ENCODE measurements around the gene ACTR6. TPM values are rescaled to one million over a fixed set of nuclear protein-coding genes. Genes with fewer than 3 reads are reported as not detected.
A peak's percentile ranks its signal among the peaks of the same experiment; 100 is the strongest.

Gene ACTR6
- 25.4 and 61.1 TPM in 2 replicates for total RNA-seq (2011; cell fraction: chromatin; rRNA removed; ENCODE audit: low replicate concordance)
- 26.3 and 29.0 TPM in 2 replicates for total RNA-seq (2011; cell fraction: nucleolus; rRNA removed)
- 24.4 and 24.9 TPM in 2 replicates for total RNA-seq (2011; cell fraction: nucleoplasm; rRNA removed)
- total RNA-seq (2014; rRNA removed) = 25.7 and 26.1 TPM in 2 replicates
- total RNA-seq (2014; rRNA removed; fragmentation: Illumina TruSeq; extraction: Trizol) = 88.6 and 117 TPM in 2 replicates
- total RNA-seq (2015; rRNA removed; fragmentation: Illumina TruSeq; extraction: Trizol) = 42.9 and 49.0 TPM in 2 replicates
- total RNA-seq (2021) = 67.4 and 74.5 TPM in 2 replicates
- 87.2 and 102 TPM in 2 replicates for polyA plus RNA-seq (2011; rRNA removed)
- 7.8 and 25.0 TPM in 2 replicates for polyA plus RNA-seq (2011; cell fraction: cytosol; rRNA removed)
- polyA plus RNA-seq (2011; cell fraction: nucleus; rRNA removed) = 13.6 and 23.1 TPM in 2 replicates
- polyA plus RNA-seq (2012) = 34.7 and 41.8 TPM in 2 replicates
- 58.4 and 70.9 TPM in 2 replicates for polyA plus RNA-seq (2014; fragmentation: Illumina TruSeq; extraction: Trizol)
- 100 to 1,000 TPM in 1 of 2 experiments, 10 to 100 TPM in 1; 99.8 to 109 TPM for polyA plus RNA-seq (2014; fragmentation: Nextera tagmentation; extraction: Ambion mirVana)
- 42.9 and 44.9 TPM in 2 replicates for polyA plus RNA-seq (2014; rRNA removed)
- 32.8 and 37.7 TPM in 2 replicates for polyA minus RNA-seq (2011; rRNA and poly(A)+ RNA removed)
- 11.6 and 13.6 TPM in 2 replicates for polyA minus RNA-seq (2011; cell fraction: cytosol; rRNA and poly(A)+ RNA removed)
- 12.9 and 33.0 TPM in 2 replicates for polyA minus RNA-seq (2011; cell fraction: nucleus; rRNA and poly(A)+ RNA removed)
- Bru-seq, nascent RNA = percentile 87 among the genes with signal in this experiment
- percentile 89 among the genes with signal in this experiment for BruChase-seq, experiment 1, labeled RNA remaining after a 2-hour chase
- percentile 91 among the genes with signal in this experiment for BruChase-seq, experiment 2, labeled RNA remaining after a 6-hour chase
- long read RNA-seq, experiment 1, transcript ACTR6-201 (11 exons, 2,464 nt) = major isoform, 93 of 115 reads
- long read RNA-seq, experiment 1, transcript ACTR6-202 (11 exons, 1,877 nt) = minor isoform, 6 of 115 reads
- long read RNA-seq, experiment 1, partial matches to known transcripts = 4 of 115 reads
- long read RNA-seq, experiment 1, other reads (novel, unspliced or antisense) = 8 of 115 reads
- long read RNA-seq, experiment 2, transcript ACTR6-201 (11 exons, 2,464 nt) = major isoform, 13 of 31 reads
- long read RNA-seq, experiment 2, partial matches to known transcripts = 16 of 31 reads
- long read RNA-seq, experiment 2, other reads (novel, unspliced or antisense) = 2 of 31 reads
- long read RNA-seq, experiment 3, transcript ACTR6-201 (11 exons, 2,464 nt) = major isoform, 38 of 45 reads
- long read RNA-seq, experiment 3, partial matches to known transcripts = 3 of 45 reads
- long read RNA-seq, experiment 3, other reads (novel, unspliced or antisense) = 3 of 45 reads

DNA sequence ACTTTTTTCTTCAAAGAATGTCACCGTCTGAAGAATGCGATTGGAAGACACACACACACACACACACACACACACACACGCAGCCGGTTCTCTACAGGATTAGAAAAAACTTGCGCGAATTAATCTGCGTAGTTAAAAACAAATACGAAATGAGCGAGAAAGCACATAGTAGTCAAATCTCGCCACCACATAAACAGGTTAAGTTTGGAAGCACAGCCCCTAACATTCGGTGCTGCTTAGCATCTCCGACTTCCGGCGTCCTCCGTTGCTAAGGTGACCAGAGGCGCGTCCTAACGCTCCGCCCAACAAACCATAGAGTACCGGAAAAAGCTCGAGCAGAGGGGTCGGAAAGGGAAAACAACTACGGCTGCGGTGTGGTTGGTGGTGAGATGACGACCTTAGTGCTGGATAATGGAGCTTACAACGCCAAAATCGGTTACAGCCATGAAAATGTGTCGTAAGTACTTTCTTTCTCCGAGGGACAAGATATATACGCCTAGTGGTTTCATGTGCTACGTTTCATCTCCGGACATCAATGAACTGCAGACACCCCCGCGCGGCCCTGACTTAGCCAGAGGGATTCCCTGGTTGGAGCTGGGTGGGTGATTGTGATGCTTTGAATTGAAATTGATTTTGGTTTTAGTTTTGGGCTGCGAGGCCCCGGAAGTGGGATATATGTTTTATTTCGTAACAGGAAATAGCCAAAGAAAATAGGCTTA is at the start of gene ACTR6:
ACTR6 (plus strand) TSS at position 353 of the 719 bp plus-strand sequence; CDS start at position 390, 37 bp downstream.
- Histone ChIP-seq H3K36me3 (ENCODE audit: control insufficient read depth, insufficient read depth, low read length) (peaks cover 11% of the 10 kb centered on the region; the same call in 1 of the 3 replicates), H2AFZ (ENCODE audit: low read depth, low read length) (peak within 1 kb of the TSS; percentile 92), H3K4me3 (peak within 1 kb of the TSS; percentile 73), H3K9me3 (replicated peaks; ENCODE audit: control insufficient read depth, insufficient read depth, low read depth, low read length) (no peaks in the 10 kb centered on the region), H3K4me1 (replicated peaks in 1 of 2; ENCODE audit: control insufficient read depth in 2 of 2, insufficient read depth in 2 of 2, low read length in 2 of 2) (peaks cover 2 to 29% of the 10 kb centered on the region in 2 experiments; a peak in 3 of 5 replicates), H3K27me3 (ENCODE audit: control insufficient read depth in 2 of 2, insufficient read depth in 2 of 2, low read length in 2 of 2) (no peaks in the 10 kb centered on the region), H3K9ac (ENCODE audit: insufficient read depth in 1 of 2, low read depth in 2 of 2, low read length in 2 of 2) (peak within 1 kb of the TSS; percentile 81 to 95), H3K27ac (ENCODE audit: extremely low read depth, low read depth, low read length) (peak within 1 kb of the TSS; percentile 79), H3K9me1 (ENCODE audit: control insufficient read depth, insufficient read depth, low read length) (no peaks in the 10 kb centered on the region), H4K20me1 (replicated peaks; ENCODE audit: control insufficient read depth, insufficient read depth, low read length) (no peaks in the 10 kb centered on the region), H3K4me2 (ENCODE audit: insufficient read depth, low read length) (peak within 1 kb of the TSS; percentile 95), H3K79me2 (ENCODE audit: control insufficient read depth, insufficient read depth, low read length) (peaks cover 53% of the 10 kb centered on the region)
- FAIRE-seq = peak; percentile 94
- 1% methylated on average over 38 of the region's 38 CpGs for WGBS (ENCODE audit: insufficient coverage, low coverage, missing lambda C conversion rate)
- in situ Hi-C loops (cut with MboI) (no loop called here), intact Hi-C loops (cut with micrococcal nuclease) (loop anchor here (2.0 to 5.0 kb wide), 3 partner anchors 38 to 67 kb away; partner anchors contain the start of genes BLTP3B, DEPDC4 and SCYL2)
- TSS peak; percentile 89 for BruUV-seq (replicated peaks)
- ChIA-PET POLR2A (interaction anchor here (0.5 to 1.6 kb wide), 8 partner anchors 9 to 1785 kb away, joined by 3 to 9 read pairs (median 4); no protein-coding TSS in a partner anchor), CTCF (ENCODE audit: low intra/inter-chr PET ratio) (interaction anchor here (0.6 kb wide), 1 partner anchor 59 kb away, joined by 3 read pairs; no protein-coding TSS in a partner anchor)
- peak; percentile 88 to 97 (median 90) for DNase-seq (ENCODE audit: extremely low read depth in 1 of 4, low spot score in 3 of 4)
- ATAC-seq = peak; percentile 87
- TF ChIP-seq, protein P1, sequence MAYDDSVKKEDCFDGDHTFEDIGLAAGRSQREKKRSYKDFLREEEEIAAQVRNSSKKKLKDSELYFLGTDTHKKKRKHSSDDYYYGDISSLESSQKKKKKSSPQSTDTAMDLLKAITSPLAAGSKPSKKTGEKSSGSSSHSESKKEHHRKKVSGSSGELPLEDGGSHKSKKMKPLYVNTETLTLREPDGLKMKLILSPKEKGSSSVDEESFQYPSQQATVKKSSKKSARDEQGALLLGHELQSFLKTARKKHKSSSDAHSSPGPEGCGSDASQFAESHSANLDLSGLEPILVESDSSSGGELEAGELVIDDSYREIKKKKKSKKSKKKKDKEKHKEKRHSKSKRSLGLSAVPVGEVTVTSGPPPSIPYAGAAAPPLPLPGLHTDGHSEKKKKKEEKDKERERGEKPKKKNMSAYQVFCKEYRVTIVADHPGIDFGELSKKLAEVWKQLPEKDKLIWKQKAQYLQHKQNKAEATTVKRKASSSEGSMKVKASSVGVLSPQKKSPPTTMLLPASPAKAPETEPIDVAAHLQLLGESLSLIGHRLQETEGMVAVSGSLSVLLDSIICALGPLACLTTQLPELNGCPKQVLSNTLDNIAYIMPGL (CRISPR knock-in tag; IDR thresholded peaks at IDR 0.05) = no peak
- TF ChIP-seq FIP1L1 (IDR thresholded peaks at IDR 0.05; ENCODE audit: low read depth, low read length, poor library complexity, severe bottlenecking) = no peak
- TF ChIP-seq SRSF7 (optimal IDR thresholded peaks at IDR 0.05; ENCODE audit: low read depth, low read length) = no peak
- no peak for TF ChIP-seq ZNF830 (CRISPR knock-in tag; IDR thresholded peaks at IDR 0.05)
- 0 out of 2 replicates have a peak, but pooled peaks have one; percentile 3 for TF ChIP-seq NFIC (IDR thresholded peaks at IDR 0.05)
- TF ChIP-seq ZNF79 (CRISPR knock-in tag; IDR thresholded peaks at IDR 0.05; ENCODE audit: low read depth) = no peak
- TF ChIP-seq, protein P2, sequence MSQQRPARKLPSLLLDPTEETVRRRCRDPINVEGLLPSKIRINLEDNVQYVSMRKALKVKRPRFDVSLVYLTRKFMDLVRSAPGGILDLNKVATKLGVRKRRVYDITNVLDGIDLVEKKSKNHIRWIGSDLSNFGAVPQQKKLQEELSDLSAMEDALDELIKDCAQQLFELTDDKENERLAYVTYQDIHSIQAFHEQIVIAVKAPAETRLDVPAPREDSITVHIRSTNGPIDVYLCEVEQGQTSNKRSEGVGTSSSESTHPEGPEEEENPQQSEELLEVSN (IDR thresholded peaks at IDR 0.05; ENCODE audit: borderline replicate concordance in 1 of 2, extremely low read depth in 1 of 2, insufficient read depth in 1 of 2, insufficient read length in 1 of 2, low read depth in 1 of 2, low read length in 1 of 2, poor library complexity in 1 of 2, severe bottlenecking in 1 of 2) = peak; percentile 18 to 27
- TF ChIP-seq SMARCA4 (IDR thresholded peaks at IDR 0.05) = no peak; the same call in 1 of the 2 replicates
- TF ChIP-seq ZNF764 (CRISPR knock-in tag; IDR thresholded peaks at IDR 0.05; ENCODE audit: low read depth) = no peak
- TF ChIP-seq TFAM (CRISPR knock-in tag; conservative IDR thresholded peaks at IDR 0.05) = no peak
- no peak for TF ChIP-seq POU5F1 (IDR thresholded peaks at IDR 0.05; ENCODE audit: borderline replicate concordance, low read depth, low read length, partially characterized antibody)
- TF ChIP-seq SMAD1 (IDR thresholded peaks at IDR 0.05; ENCODE audit: low read depth, low read length, partially characterized antibody) = no peak

All from K562 (cell line).